NCI-H82 (cell line): Measurements from ENCODE around the gene PTPRB.
"Not testable (repeated sequence)": the region's sequence is repeated elsewhere in the genome, so short reads cannot be mapped to it uniquely, and the experiment has no call there.

Source experiments
- DNase-seq: peaks from one replicate; lab custom pipeline; 2025; lab: John Stamatoyannopoulos, UW

Gene PTPRB

GRCh38 chr12:70540996-70541395 is 96.2 kb downstream of the PTPRB start:
- no peak for DNase-seq

- no peak for DNase-seq
Measured at GRCh38 chr12:70536650-70537049, 100.6 kb downstream of the PTPRB start.

GRCh38 chr12:70535896-70536374 is 101.3 kb downstream of the PTPRB start:
- no peak for DNase-seq

- no peak for DNase-seq
Measured at GRCh38 chr12:70534466-70534865, 102.8 kb downstream of the PTPRB start.

- DNase-seq: no peak
Measured at GRCh38 chr12:70529647-70530046, 107.6 kb downstream of the PTPRB start.

GRCh38 chr12:70520847-70521246 is 116.4 kb downstream of the PTPRB start:
- no peak for DNase-seq

- DNase-seq: no peak
Measured at GRCh38 chr12:70513426-70513825, 123.8 kb downstream of the PTPRB start.

GRCh38 chr12:70508178-70508577 is 129.1 kb downstream of the PTPRB start:
- DNase-seq: no peak

- DNase-seq: no peak
Measured at GRCh38 chr12:70507442-70507841, 129.8 kb downstream of the PTPRB start.

- no peak for DNase-seq
Measured at GRCh38 chr12:70497508-70497907, 139.7 kb downstream of the PTPRB start.

- DNase-seq: not testable (repeated sequence)
Measured at GRCh38 chr12:70492904-70493303, 144.3 kb downstream of the PTPRB start.

GRCh38 chr12:70490928-70491327 is 146.3 kb downstream of the PTPRB start:
- not testable (repeated sequence) for DNase-seq

GRCh38 chr12:70487440-70487839 is 149.8 kb downstream of the PTPRB start:
- no peak for DNase-seq

GRCh38 chr12:70486588-70486987 is 150.6 kb downstream of the PTPRB start:
- DNase-seq: no peak

GRCh38 chr12:70485704-70486103 is 151.5 kb downstream of the PTPRB start:
- no peak for DNase-seq

- DNase-seq: no peak
Measured at GRCh38 chr12:70484464-70484863, 152.8 kb downstream of the PTPRB start.

GRCh38 chr12:70482764-70483163 is 154.5 kb downstream of the PTPRB start:
- no peak for DNase-seq

GRCh38 chr12:70469221-70469820 is 167.9 kb downstream of the PTPRB start:
- DNase-seq: no peak

- DNase-seq: no peak
Measured at GRCh38 chr12:70468741-70469140, 168.5 kb downstream of the PTPRB start.

GRCh38 chr12:70467918-70468733 is 169.1 kb downstream of the PTPRB start:
- DNase-seq: no peak

GRCh38 chr12:70467476-70467875 is 169.8 kb downstream of the PTPRB start:
- DNase-seq: no peak

- no peak for DNase-seq
Measured at GRCh38 chr12:70466753-70467152, 170.5 kb downstream of the PTPRB start.
